ENCODE measurements around the gene TRAPPC2L. TPM values are rescaled to one million over a fixed set of nuclear protein-coding genes. Genes with fewer than 3 reads are reported as not detected.
A peak's percentile ranks its signal among the peaks of the same experiment; 100 is the strongest.

The TRAPPC2L gene
- total and polyA plus RNA-seq, 2 of the 13 experiments (the other 11 are each of a cell fraction or from before 2014, with no cell fraction given): 96.3 to 107 TPM

GRCh38 chr16:88856828-88857727, at the start of gene TRAPPC2L, which contains the start of gene GALNS (continued):
- TF ChIP-seq HBP1 (CRISPR knock-in tag; IDR thresholded peaks at IDR 0.05; ENCODE audit: low read depth) (peak; percentile 86; the same call in 1 of the 2 replicates), SMAD1 (CRISPR knock-in tag; IDR thresholded peaks at IDR 0.05; ENCODE audit: borderline replicate concordance, low read depth) (no peak; the same call in none of the 2 replicates), ARNTL (CRISPR knock-in tag; IDR thresholded peaks at IDR 0.05) (peak; percentile 99), ATF5 (CRISPR knock-in tag; IDR thresholded peaks at IDR 0.05; ENCODE audit: low read depth) (no peak), ZMAT5 (CRISPR knock-in tag; IDR thresholded peaks at IDR 0.05; ENCODE audit: borderline replicate concordance, low read depth) (no peak), MAFG (CRISPR knock-in tag; IDR thresholded peaks at IDR 0.05) (no peak), ZBTB8A (CRISPR knock-in tag; IDR thresholded peaks at IDR 0.05; ENCODE audit: borderline replicate concordance, low read depth) (no peak), ZNF550 (CRISPR knock-in tag; IDR thresholded peaks at IDR 0.05; ENCODE audit: borderline replicate concordance) (no peak), MED13 (CRISPR knock-in tag; IDR thresholded peaks at IDR 0.05) (peak; percentile 28; the same call in 1 of the 2 replicates), NR0B2 (CRISPR knock-in tag; IDR thresholded peaks at IDR 0.05) (no peak; the same call in 1 of the 2 replicates), GRHL1 (CRISPR knock-in tag; conservative IDR thresholded peaks at IDR 0.05) (no peak), ZNF629 (CRISPR knock-in tag; conservative IDR thresholded peaks at IDR 0.05) (no peak; the same call in 1 of the 2 replicates), BRCA1 (CRISPR knock-in tag; IDR thresholded peaks at IDR 0.05) (no peak; the same call in 1 of the 2 replicates), HIC2 (CRISPR knock-in tag; IDR thresholded peaks at IDR 0.05; ENCODE audit: low read depth) (0 out of 2 replicates have a peak, but pooled peaks have one; percentile 15), TMF1 (CRISPR knock-in tag; IDR thresholded peaks at IDR 0.05; ENCODE audit: low read depth) (no peak), ZNF251 (CRISPR knock-in tag; IDR thresholded peaks at IDR 0.05) (no peak), MLXIP (CRISPR knock-in tag; IDR thresholded peaks at IDR 0.05; ENCODE audit: borderline replicate concordance) (no peak; the same call in 1 of the 2 replicates), JUND (CRISPR knock-in tag; IDR thresholded peaks at IDR 0.05) (no peak)

Measured in HepG2 (cell line).